H1 (cell line): ENCODE measurements around the gene APEH. TPM values are rescaled to one million over a fixed set of nuclear protein-coding genes. Genes with fewer than 3 reads are reported as not detected.

ENCODE experiments used
- CTCF ChIA-PET: fragments of 300-600 bp; sonication (Branson Sonifier 250); formaldehyde crosslinking; loops from one replicate; lab custom pipeline; 2021; ENCODE audit not compliant: partially characterized antibody; lab: Charles Lee
- POLR2A ChIA-PET: fragments of 300-600 bp; sonication (Branson Sonifier 250); formaldehyde crosslinking; loops from one replicate; lab custom pipeline; 2021; ENCODE audit warnings: inconsistent platforms; ENCODE audit not compliant: partially characterized antibody; lab: Charles Lee
- DNase-seq, 2 experiments: peaks; one replicate each; pipeline versions ENCODE4 v3.0.0 to v3.0.0-alpha.2; 2010 to 2022; ENCODE audit warnings: low spot score in 2 of 2, low read depth in 1 of 2, mixed read lengths in 1 of 2
- FAIRE-seq: peaks from 2 replicates; lab custom pipeline; 2011; peaks lifted over from hg19 to GRCh38; lab: Jason Lieb, UNC
- H2AFZ ChIP-seq: 2 replicates; pipeline ENCODE4 v1.8.1; 2012; ENCODE audit warnings: low read length, inconsistent platforms
- H2AK5ac ChIP-seq: 2 replicates; pipeline ENCODE4 v1.6.1; 2013; ENCODE audit warnings: low read depth, low read length
- H2BK120ac ChIP-seq: replicated peaks from 2 replicates; pipeline ENCODE3; 2013; ENCODE audit warnings: low read depth, low read length, inconsistent platforms
- H2BK12ac ChIP-seq: 2 replicates; pipeline ENCODE4 v1.6.1; 2013; ENCODE audit warnings: low read depth, low read length
- H2BK15ac ChIP-seq: 2 replicates; pipeline ENCODE4 v1.6.1; 2013; ENCODE audit warnings: low read length
- H2BK20ac ChIP-seq: 2 replicates; pipeline ENCODE4 v1.6.1; 2013; ENCODE audit warnings: low read length
- H2BK5ac ChIP-seq: 2 replicates; pipeline ENCODE4 v1.6.1; 2013; ENCODE audit warnings: low read depth, low read length
- H3K14ac ChIP-seq: 2 replicates; pipeline ENCODE4 v1.6.1; 2013; ENCODE audit warnings: inconsistent platforms; ENCODE audit not compliant: insufficient read length
- H3K18ac ChIP-seq: 2 replicates; pipeline ENCODE4 v1.6.1; 2013; ENCODE audit warnings: low read length; ENCODE audit errors: extremely low read depth
- H3K23ac ChIP-seq: 2 replicates; pipeline ENCODE4 v1.6.1; 2013; ENCODE audit warnings: inconsistent platforms; ENCODE audit not compliant: insufficient read length
- H3K23me2 ChIP-seq: 2 replicates; pipeline ENCODE4 v1.6.1; 2013; ENCODE audit warnings: low read depth, low read length
- H3K27ac ChIP-seq: 2 replicates; pipeline ENCODE4 v1.6.1; 2011; ENCODE audit warnings: low read depth, low read length, inconsistent platforms
- H3K27me3 ChIP-seq, 4 experiments: replicated peaks in 1 of 4; 1 replicate in 1 of 4; 2 replicates in 3 of 4; pipeline versions ENCODE4 v1.6.1 to v1.8.1; 2011 to 2013; ENCODE audit warnings: low read length in 3 of 4, mild to moderate bottlenecking in 3 of 4, inconsistent platforms in 2 of 4, mixed read lengths in 2 of 4, moderate library complexity in 1 of 4; ENCODE audit not compliant: control insufficient read depth in 3 of 4, insufficient read depth in 3 of 4; ENCODE audit errors: extremely low read depth in 1 of 4
- H3K36me3 ChIP-seq, 4 experiments: 2 replicates each; pipeline versions ENCODE4 v1.6.1 to v1.8.1; 2011 to 2013; ENCODE audit warnings: mild to moderate bottlenecking in 4 of 4, low read length in 3 of 4, moderate library complexity in 2 of 4, control low read depth in 1 of 4, inconsistent platforms in 1 of 4; ENCODE audit not compliant: insufficient read depth in 4 of 4, control insufficient read depth in 2 of 4
- H3K4ac ChIP-seq: replicated peaks from 2 replicates; pipeline ENCODE3; 2013; ENCODE audit warnings: low read length, low read depth, mixed read lengths, inconsistent platforms; ENCODE audit not compliant: insufficient read length
- H3K4me1 ChIP-seq, 4 experiments: replicated peaks in 1 of 4; 1 replicate in 1 of 4; 2 replicates in 3 of 4; pipeline versions ENCODE4 v1.6.1 to v1.8.1; 2011 to 2013; ENCODE audit warnings: low read length in 3 of 4, inconsistent platforms in 2 of 4, mixed read lengths in 1 of 4; ENCODE audit not compliant: insufficient read depth in 4 of 4, control insufficient read depth in 3 of 4
- H3K4me2 ChIP-seq, 2 experiments: 2 replicates each; pipeline versions ENCODE4 v1.6.1 to v1.8.1; 2011 to 2013; ENCODE audit warnings: low read depth in 2 of 2, low read length in 2 of 2, control low read depth in 1 of 2, inconsistent platforms in 1 of 2, mild to moderate bottlenecking in 1 of 2; ENCODE audit not compliant: insufficient read depth in 1 of 2
- H3K4me3 ChIP-seq, 4 experiments: fragments of 200-600, 300-600 bp in 1 of 4; sonication (generic), shearing (Covaris generic), sonication (Bioruptor Twin) in 1 of 4; 2 replicates each; pipeline versions ENCODE4 v1.5.1 to v1.8.1; 2011 to 2016; ENCODE audit warnings: low read length in 4 of 4, low read depth in 3 of 4, control low read depth in 2 of 4, inconsistent platforms in 2 of 4, mild to moderate bottlenecking in 2 of 4, mixed read lengths in 1 of 4, moderate library complexity in 1 of 4; ENCODE audit not compliant: insufficient read depth in 2 of 4; ENCODE audit errors: extremely low read depth in 1 of 4
- H3K56ac ChIP-seq: replicated peaks from 2 replicates; pipeline ENCODE3; 2013; ENCODE audit warnings: low read depth, mild to moderate bottlenecking, mixed read lengths, low read length, inconsistent platforms; ENCODE audit not compliant: insufficient read length
- H3K79me1 ChIP-seq: 2 replicates; pipeline ENCODE4 v1.6.1; 2013; ENCODE audit warnings: low read depth, low read length, control low read depth
- H3K79me2 ChIP-seq, 2 experiments: 2 replicates each; pipeline versions ENCODE4 v1.6.1 to v1.8.1; 2012 to 2013; ENCODE audit warnings: low read length in 2 of 2, mild to moderate bottlenecking in 2 of 2, inconsistent platforms in 1 of 2; ENCODE audit not compliant: insufficient read depth in 2 of 2, control insufficient read depth in 1 of 2
- H3K9ac ChIP-seq, 4 experiments: replicated peaks in 1 of 4; 1 replicate in 1 of 4; 2 replicates in 3 of 4; pipeline versions ENCODE4 v1.6.1 to v1.8.1; 2011 to 2013; ENCODE audit warnings: low read depth in 3 of 4, low read length in 3 of 4, control low read depth in 2 of 4, mild to moderate bottlenecking in 2 of 4, moderate library complexity in 2 of 4, inconsistent platforms in 1 of 4; ENCODE audit errors: extremely low read depth in 1 of 4
- H3K9me3 ChIP-seq, 2 experiments: 2 replicates each; pipeline versions ENCODE4 v1.6.1 to v1.8.1; 2012 to 2013; ENCODE audit warnings: mild to moderate bottlenecking in 2 of 2, moderate library complexity in 2 of 2, control low read depth in 1 of 2, inconsistent platforms in 1 of 2, low read depth in 1 of 2, low read length in 1 of 2, mixed read lengths in 1 of 2; ENCODE audit not compliant: insufficient read depth in 2 of 2
- H4K20me1 ChIP-seq, 2 experiments: replicated peaks in 1 of 2; 2 replicates each; pipeline versions ENCODE3 to v1.8.1; 2011 to 2013; ENCODE audit warnings: inconsistent platforms in 2 of 2, low read length in 2 of 2, mild to moderate bottlenecking in 1 of 2; ENCODE audit not compliant: insufficient read depth in 2 of 2, control insufficient read depth in 1 of 2
- H4K5ac ChIP-seq: 2 replicates; pipeline ENCODE4 v1.6.1; 2013; ENCODE audit warnings: low read length, low read depth, mixed read lengths, inconsistent platforms; ENCODE audit not compliant: insufficient read length
- H4K8ac ChIP-seq: 2 replicates; pipeline ENCODE4 v1.8.0; 2013; ENCODE audit warnings: mild to moderate bottlenecking, moderate library complexity, low read length, inconsistent platforms; ENCODE audit not compliant: insufficient read depth; ENCODE audit errors: extremely low read depth
- H4K91ac ChIP-seq: replicated peaks from 2 replicates; pipeline ENCODE3; 2013; ENCODE audit warnings: low read length, mixed read lengths, inconsistent platforms; ENCODE audit not compliant: insufficient read length
- CHD1 ChIP-seq: IDR thresholded peaks from 2 replicates; pipeline ENCODE4 v1.6.1; 2012; ENCODE audit warnings: low read depth, low read length, improper control_type of control experiment
- GABPA ChIP-seq: IDR thresholded peaks from 2 replicates; pipeline ENCODE4 v1.6.1; 2011; ENCODE audit warnings: mild to moderate bottlenecking, low read length, moderate library complexity, borderline replicate concordance; ENCODE audit not compliant: insufficient read depth
- RAD21 ChIP-seq, 2 experiments: IDR thresholded peaks in 1 of 2; conservative IDR thresholded peaks in 1 of 2; 2 replicates each; pipeline ENCODE4 v1.6.1; 2011; ENCODE audit warnings: low read depth in 2 of 2, low read length in 2 of 2, improper control_type of control experiment in 1 of 2, inconsistent platforms in 1 of 2, mild to moderate bottlenecking in 1 of 2, moderate library complexity in 1 of 2
- TCF12 ChIP-seq: IDR thresholded peaks from 2 replicates; pipeline ENCODE4 v1.6.1; 2011; ENCODE audit warnings: low read depth, mild to moderate bottlenecking, low read length
- WGBS, 2 experiments: shearing (Covaris generic) in 1 of 2; methylation state at CpG; one replicate each; pipeline versions ENCODE4 v1.1.6 to v1.1.7; 2013 to 2015; ENCODE audit warnings: low lambda C conversion rate in 2 of 2, mixed read lengths in 2 of 2, inconsistent platforms in 1 of 2, low coverage in 1 of 2, missing lambda C conversion rate in 1 of 2; ENCODE audit not compliant: insufficient replicate concordance in 2 of 2, insufficient coverage in 1 of 2, insufficient read length in 1 of 2; ENCODE audit errors: extremely low coverage in 1 of 2, missing lambda C conversion rate in 1 of 2; 5-methylcytosine and 5-hydroxymethylcytosine counted together
- polyA plus RNA-seq, 7 experiments: library from polyadenylated mRNA; depleted of rRNA in 3 of 7; stranded (reverse) in 5 of 7; unstranded in 2 of 7; fragments of >200 nt in 5 of 7; fragments of 200-250 nt in 2 of 7; gene quantifications; 1 replicate in 5 of 7; 2 replicates in 1 of 7; 4 replicates in 1 of 7; pipeline versions ENCODE4 v1.2.1 to v1.2.3, GENCODE V29; 2011 to 2013; ENCODE audit warnings: missing spikeins in 2 of 7, mixed read lengths in 2 of 7
- total RNA-seq: library from RNA; stranded (reverse); fragmentation: NEBNext Ultra II Directional; extraction: Animal tissue kit (Norgen Biotek cat#: 25700); gene quantifications from 2 replicates; pipeline ENCODE4 v1.2.1, GENCODE V29; 2021
- TF ChIP-seq, protein P1 (sequence below): IDR thresholded peaks from 2 replicates; pipeline ENCODE4 v1.6.1; 2012; ENCODE audit warnings: inconsistent platforms

APEH gene
- total and polyA plus RNA-seq, 2 of the 8 experiments (the other 6 are each of a cell fraction or from before 2014, with no cell fraction given): 222 to 260 TPM

DNA sequence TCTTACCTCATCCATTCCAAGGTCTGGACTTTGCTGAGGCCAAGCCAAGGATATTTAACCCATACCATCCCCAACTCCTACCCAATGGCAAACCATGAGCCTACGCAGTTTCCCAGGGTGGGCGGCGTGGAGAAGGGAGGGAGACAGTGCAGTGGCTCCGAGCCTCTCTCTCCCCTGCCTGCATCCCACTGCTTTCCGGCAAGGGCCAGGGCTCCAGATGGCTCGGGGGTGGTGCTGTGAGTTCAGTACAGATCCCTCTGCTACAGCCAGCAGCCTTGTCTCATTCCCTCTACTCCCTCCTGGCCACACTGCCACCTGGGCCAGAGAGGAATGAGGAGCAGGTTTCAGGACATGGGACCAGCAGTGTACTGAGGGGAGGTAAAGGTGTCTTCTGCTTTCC is 44.3 kb upstream of the APEH start:
- H3K23ac ChIP-seq: no peak overlapping the region
- H2AFZ ChIP-seq: no peak overlapping the region
- no peaks in the 10 kb centered on the region for H3K23me2 ChIP-seq
- H3K14ac ChIP-seq: no peak overlapping the region
- no peaks in the 10 kb centered on the region for H4K20me1 ChIP-seq
- no peaks in the 10 kb centered on the region; a peak in 1 of 7 replicates for H3K4me1 ChIP-seq
- no peak overlapping the region for H3K4me3 ChIP-seq
- H3K4me2 ChIP-seq: no peak overlapping the region
- H2BK120ac ChIP-seq: no peak overlapping the region
- H2AK5ac ChIP-seq: no peak overlapping the region
- H2BK20ac ChIP-seq: no peak overlapping the region
- H3K27me3 ChIP-seq: no peaks in the 10 kb centered on the region
- H2BK15ac ChIP-seq: no peak overlapping the region
- H3K9me3 ChIP-seq: peaks cover 0 to 4% of the 10 kb centered on the region in 2 experiments; a peak in 1 of 4 replicates
- no peak for FAIRE-seq
- H4K8ac ChIP-seq: no peak overlapping the region
- no peak overlapping the region for H4K5ac ChIP-seq
- ChIA-PET CTCF (no interaction called here), POLR2A (no interaction called here)
- no peak overlapping the region for H2BK12ac ChIP-seq
- H3K27ac ChIP-seq: no peak overlapping the region
- H3K79me1 ChIP-seq: no peaks in the 10 kb centered on the region
- no peak overlapping the region for H3K56ac ChIP-seq
- no peak for DNase-seq
- no peak overlapping the region for H3K9ac ChIP-seq
- H3K79me2 ChIP-seq: no peaks in the 10 kb centered on the region
- WGBS, 2 experiments: 87% methylated on average over 5 of the region's 6 CpGs; no CpG with 5 or more reads in 1 of the 2 experiments
- H3K4ac ChIP-seq: no peak overlapping the region
- no peak overlapping the region for H2BK5ac ChIP-seq
- H3K36me3 ChIP-seq: no peaks in the 10 kb centered on the region
- H3K18ac ChIP-seq: no peak overlapping the region
- no peak overlapping the region for H4K91ac ChIP-seq
- TF ChIP-seq, protein P1, sequence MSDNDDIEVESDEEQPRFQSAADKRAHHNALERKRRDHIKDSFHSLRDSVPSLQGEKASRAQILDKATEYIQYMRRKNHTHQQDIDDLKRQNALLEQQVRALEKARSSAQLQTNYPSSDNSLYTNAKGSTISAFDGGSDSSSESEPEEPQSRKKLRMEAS: no peak
- TF ChIP-seq CHD1 (no peak), RAD21 (IDR thresholded peaks at IDR 0.05 in 1 of 2, conservative IDR thresholded peaks at IDR 0.05 in 1 of 2; ENCODE audit: low read depth in 2 of 2, low read length in 2 of 2) (no peak), TCF12 (no peak), GABPA (no peak)
